ENCODE measurements around the gene EIF5B. TPM values are rescaled to one million over a fixed set of nuclear protein-coding genes. Genes with fewer than 3 reads are reported as not detected.
"Not testable (repeated sequence)": the region's sequence is repeated elsewhere in the genome, so short reads cannot be mapped to it uniquely, and the experiment has no call there.

The EIF5B gene
- total RNA-seq, 2 donors from 2014 or later = 40.0 to 62.5 TPM

DNA sequence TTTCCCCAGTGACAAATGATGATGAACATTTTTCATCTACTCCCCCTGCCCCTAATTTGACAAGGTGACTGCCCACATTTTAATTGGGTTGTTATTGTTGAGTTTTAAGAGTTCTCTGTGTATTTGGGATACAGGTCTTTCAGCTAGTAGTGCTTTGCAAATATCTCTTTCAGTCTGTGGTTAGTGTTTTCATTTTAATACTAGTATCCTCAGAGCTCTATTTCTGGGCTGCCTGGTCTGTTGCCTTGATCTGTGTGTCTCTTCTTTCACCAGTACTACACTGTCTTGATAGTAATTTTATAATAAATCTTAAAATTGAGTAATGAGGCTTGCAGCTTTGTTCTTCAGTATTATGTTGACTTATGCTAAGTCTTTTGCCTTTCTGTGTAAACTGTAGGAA is 19.7 kb downstream of the EIF5B start:
- no peak for DNase-seq (ENCODE audit: low spot score)
- intact Hi-C loops (cut with DNase I) = no loop called here

DNA sequence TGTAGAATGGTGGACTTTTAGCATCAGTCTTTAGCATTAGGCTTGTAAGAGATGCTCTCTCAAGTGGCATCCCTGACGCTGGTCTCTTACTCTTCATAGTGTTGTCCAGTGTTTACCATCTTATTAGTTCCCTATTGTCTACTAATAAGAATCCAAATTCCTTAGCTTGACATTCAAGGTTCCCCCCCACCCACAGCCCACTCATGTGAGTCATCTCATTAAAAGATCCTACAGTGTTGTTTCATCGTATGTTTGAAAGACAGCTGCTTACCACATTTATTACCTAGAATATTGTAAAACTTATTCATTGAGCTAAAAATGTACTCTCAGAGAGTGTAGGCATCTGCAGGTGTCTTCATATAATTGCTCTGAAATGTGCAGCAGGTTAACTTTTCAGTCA is 28.5 kb downstream of the EIF5B start:
- intact Hi-C loops (cut with DNase I) = no loop called here
- DNase-seq (ENCODE audit: low spot score) = no peak

DNA sequence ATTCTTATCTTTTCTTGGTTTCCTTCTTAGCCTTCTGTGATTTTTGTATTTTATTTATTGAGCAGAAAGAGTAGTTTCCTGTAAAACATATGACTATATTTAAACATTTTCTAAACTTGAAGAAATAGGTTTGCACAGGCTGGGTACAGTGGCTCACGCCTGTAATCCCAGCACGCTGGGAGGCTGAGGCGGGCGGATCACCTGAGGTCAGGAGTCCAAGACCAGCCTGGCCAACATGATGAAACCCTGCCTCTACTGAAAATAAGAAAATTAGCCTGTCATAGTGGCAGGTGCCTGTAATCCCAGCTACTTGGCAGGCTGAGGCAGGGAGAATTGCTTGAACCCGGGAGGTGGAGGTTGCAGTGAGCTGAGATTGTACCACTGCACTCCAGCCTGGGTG is 31.7 kb downstream of the EIF5B start:
- intact Hi-C loops (cut with DNase I); DNase-seq (ENCODE audit: low spot score): not testable (repeated sequence)

DNA sequence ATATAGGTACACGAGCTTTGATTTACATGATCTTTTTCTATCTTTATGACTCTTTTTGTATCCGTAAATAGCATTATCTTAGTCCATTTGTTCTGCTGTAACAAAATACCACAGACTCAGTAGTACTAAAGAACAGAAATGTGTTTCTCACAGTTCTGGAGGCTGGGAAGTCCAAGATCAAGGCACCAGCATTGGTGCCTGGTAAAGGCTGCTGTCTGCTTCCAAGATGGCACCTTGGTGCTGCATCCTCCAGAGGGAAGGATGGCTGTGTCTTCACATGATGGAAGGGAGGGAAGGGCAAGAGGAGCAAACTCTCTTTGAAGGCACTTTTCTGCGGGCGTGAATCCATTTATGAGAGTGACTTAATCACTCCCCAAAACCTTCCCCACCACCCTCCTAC is 36.0 kb downstream of the EIF5B start:
- no peak for DNase-seq (ENCODE audit: low spot score)
- intact Hi-C loops (cut with DNase I) = no loop called here

DNA sequence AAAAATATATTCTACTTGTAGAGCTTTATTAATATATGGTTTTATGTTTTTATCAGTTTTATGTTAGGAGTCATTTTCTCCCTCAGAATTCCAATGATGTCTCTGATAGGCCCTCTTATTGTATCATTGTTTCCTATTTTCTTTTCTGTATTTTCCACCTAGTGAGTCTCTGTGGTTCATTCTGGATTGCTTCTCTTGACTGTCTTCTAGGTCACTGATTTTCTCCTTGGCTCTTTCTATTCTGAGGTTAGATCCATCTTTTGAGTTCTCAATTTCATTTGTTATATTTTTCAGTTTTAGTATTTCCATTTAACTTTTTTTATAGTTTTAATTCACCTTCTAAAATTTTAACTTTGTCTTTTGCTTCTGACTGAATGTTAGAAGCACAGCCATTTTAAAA is 37.6 kb downstream of the EIF5B start:
- no peak for DNase-seq (ENCODE audit: low spot score)
- intact Hi-C loops (cut with DNase I) = no loop called here

- intact Hi-C loops (cut with DNase I) = no loop called here
- DNase-seq (ENCODE audit: low spot score) = no peak
Measured at GRCh38 chr2:99376254-99376864, 39.2 kb downstream of the EIF5B start.

DNA sequence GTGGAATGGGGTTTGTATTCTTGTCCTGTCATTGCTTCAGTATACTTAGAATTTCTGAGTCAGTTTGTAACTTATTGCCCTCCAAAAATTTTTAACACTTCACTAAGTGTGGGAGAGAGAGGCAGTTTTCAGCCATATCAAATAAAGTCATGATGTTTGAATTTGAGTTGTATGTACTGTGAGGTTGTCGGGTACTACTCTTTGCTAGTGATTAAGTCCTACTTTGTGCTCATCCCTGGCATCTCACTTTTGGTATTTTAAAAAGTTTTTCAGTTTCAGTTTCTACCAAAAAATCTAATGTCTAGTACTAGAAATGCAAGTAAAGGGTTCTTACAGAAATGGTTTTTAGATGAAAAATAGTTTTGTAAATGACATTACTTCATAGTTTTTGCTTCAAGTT is 40.7 kb downstream of the EIF5B start:
- intact Hi-C loops (cut with DNase I) = no loop called here
- DNase-seq (ENCODE audit: low spot score) = no peak

DNA sequence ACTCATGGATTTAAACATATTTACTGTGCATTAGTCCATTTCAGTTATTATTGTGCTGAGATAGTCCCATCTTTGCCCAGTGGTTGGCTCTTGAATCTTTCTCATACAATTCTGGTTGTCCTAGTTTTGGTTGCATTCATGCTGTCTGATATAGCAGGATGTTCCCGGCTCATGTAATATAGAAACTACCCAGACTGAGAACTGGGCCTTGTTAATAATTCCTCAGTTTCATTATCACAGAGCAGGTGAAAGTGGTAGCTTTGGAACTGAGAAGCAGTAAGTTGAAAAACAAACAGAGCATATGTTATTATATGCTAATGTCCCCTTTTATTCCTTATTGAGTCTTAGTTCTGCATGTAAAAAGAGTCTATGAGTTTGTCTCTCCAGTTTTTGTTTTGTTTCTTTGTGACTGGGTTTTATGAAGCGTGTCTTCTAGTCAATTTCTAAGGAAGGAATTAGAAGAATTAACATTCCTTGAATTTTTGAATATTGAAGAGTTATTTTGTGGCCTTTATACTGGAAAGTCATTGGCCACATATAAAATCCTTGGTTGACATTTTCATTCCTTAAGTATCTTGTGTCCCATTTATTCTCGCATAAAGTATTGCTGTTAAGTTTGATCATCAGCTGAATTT is 43.3 kb downstream of the EIF5B start:
- intact Hi-C loops (cut with DNase I) = no loop called here
- DNase-seq (ENCODE audit: low spot score) = no peak

DNA sequence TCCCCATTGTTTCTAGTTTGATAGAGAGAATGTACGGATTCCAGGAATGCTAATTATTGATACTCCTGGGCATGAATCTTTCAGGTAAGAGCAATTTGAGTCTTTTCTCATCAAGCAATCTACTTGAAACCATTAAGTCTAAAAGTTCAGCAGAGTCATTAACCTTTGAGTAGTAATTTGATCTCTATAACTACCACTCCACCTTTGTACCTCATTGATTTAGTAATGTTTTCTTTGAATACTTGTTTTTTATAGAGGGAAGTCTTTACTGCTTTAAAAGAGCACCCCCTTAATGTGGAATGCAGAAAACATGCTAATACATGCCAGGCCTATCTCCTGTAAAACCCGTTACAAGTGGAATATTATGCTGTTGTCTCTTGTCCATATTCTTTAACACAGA is 45.0 kb downstream of the EIF5B start:
- intact Hi-C loops (cut with DNase I) = no loop called here
- DNase-seq (ENCODE audit: low spot score) = no peak

GRCh38 chr2:99386011-99386410 is 48.8 kb downstream of the EIF5B start:
- intact Hi-C loops (cut with DNase I) = no loop called here
- no peak for DNase-seq (ENCODE audit: low spot score)

DNA sequence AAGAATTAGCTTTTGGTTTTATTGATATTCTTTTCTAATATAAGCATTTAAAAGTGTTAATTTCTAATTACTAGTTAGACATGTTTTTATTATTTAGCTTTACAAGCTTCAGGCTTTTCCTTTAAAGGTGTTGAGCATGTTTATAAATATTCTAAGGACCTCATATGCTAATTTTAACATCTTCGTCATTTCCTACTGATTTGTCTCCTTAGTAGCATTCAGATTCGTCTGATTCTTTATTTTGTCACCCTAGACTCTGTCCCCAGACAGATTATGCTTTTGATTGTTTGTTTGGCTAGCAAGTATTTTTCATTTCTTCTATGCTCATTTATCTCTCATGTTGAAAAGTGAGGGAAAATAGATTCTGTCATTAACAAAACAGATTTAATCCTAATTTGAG is 51.7 kb downstream of the EIF5B start:
- intact Hi-C loops (cut with DNase I) = no loop called here
- DNase-seq (ENCODE audit: low spot score) = no peak

DNA sequence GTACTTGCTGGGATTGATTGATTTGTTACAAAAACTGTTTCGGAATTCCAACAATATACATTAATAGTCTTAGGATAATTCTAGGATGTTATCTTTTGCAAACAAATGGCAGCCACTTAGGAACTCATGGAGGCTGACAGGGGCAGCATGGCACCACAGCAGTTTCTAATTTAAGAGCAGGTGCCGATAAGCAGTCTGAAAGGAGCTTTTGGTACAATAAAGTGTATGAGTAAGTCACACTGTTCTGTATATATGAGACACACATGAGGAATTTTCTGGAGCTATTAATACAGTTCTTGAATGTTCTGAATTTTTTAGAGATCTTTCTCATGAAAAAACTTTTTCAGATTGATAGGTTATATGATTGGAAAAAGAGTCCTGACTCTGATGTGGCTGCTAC is 52.2 kb downstream of the EIF5B start:
- no peak for DNase-seq (ENCODE audit: low spot score)
- intact Hi-C loops (cut with DNase I) = no loop called here

DNA sequence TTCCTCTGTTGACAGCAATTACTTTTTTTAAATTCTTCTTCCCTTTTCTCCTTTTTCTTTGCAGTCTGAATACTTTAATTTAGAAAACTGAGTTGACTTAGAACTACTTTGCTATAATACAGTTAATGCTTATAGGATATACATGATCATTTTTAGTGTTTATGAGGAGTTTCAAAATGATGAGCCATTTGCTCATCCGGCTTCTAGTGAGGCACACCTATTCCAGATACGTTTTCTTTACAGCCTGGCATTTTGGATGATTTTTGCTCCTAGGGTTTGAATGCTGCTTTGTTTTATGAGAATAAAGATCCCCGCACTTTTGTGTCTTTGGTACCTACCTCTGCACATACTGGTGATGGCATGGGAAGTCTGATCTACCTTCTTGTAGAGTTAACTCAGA is 52.8 kb downstream of the EIF5B start:
- DNase-seq (ENCODE audit: low spot score) = no peak
- intact Hi-C loops (cut with DNase I) = no loop called here

DNA sequence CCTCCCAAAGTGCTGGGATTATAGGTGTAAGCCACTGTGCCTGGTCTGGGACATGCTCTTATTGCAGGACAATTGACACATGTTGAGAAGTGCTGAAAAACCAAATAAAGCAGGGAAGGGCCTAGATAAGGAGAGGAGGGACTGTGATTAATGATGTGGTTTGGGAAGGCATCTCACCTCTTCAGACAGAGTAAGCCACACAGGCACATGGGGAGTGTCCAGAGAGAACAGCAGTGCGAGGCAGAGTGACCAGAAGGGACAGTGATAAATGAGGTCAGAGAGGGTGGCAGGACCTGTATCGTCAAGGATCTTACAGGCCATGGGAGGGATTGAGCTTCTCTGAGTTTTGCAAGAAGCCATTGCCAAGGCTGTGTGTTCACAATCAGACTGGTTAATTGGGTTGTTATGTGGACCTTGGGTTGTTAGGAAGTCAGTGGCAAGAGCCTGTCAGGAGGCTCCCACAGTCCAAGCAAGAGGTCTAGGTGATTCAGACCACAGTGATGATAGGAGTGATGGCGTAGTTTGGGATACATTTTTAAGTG is 58.5 kb downstream of the EIF5B start:
- no peak for DNase-seq (ENCODE audit: low spot score)
- intact Hi-C loops (cut with DNase I) = no loop called here

DNA sequence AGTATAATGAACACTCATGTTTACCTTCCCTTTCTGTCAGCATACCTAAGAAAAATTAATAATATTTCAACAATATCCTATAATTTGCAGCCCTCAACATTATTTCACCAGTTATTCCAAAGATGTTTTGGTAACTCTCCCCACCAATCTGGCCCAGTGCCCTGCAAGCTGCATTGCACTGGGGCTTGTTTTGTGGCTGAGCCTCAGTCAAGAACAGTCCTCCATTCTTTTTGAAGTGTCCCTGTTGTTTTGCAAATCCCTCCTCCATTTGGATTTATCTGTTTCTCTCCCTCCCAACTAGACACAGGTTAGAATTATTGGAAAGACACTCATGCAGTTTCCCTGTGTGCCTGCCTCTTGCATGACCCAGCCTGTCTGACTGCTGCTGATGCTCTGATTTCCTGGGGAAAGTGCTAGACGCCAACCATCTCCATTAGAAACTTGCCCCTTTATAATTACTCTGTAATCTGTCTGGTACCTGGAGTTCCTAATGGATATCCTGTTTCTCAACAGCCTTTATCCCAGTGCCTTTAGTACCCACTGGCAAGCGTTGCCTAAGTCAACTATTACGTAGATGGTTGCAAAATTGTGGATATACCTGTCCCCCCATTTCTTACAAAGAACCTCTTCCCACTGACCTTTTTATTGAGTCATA is 60.2 kb downstream of the EIF5B start:
- no peak for DNase-seq (ENCODE audit: low spot score)
- intact Hi-C loops (cut with DNase I) = no loop called here

GRCh38 chr2:99398303-99398702 is 61.1 kb downstream of the EIF5B start:
- intact Hi-C loops (cut with DNase I) = no loop called here

DNA sequence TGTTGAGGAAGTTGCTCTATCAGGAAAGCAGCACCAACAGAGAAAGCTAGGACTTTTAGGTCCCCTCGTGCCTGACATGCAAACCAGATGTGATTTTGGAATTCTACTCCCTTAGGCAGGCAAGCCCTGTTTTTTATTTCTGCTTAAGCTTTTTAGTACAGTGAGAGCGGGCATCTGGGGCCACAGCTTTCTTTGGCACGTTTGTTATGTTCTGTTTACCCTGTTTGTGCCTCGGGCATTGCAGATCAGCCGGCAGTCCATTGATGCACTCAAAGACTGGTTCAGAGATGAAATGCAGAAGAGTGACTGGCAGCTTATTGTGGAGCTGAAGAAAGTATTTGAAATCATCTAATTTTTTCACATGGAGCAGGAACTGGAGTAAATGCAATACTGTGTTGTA is 61.9 kb downstream of the EIF5B start:
- intact Hi-C loops (cut with DNase I) = no loop called here
- no peak for DNase-seq (ENCODE audit: low spot score)

More at GRCh38 chr2:99398303-99398702, 61.1 kb downstream of the EIF5B start:
- DNase-seq (ENCODE audit: low spot score) = no peak

GRCh38 chr2:99399795-99400194 is 62.6 kb downstream of the EIF5B start:
- intact Hi-C loops (cut with DNase I) = no loop called here
- DNase-seq (ENCODE audit: low spot score) = no peak

DNA sequence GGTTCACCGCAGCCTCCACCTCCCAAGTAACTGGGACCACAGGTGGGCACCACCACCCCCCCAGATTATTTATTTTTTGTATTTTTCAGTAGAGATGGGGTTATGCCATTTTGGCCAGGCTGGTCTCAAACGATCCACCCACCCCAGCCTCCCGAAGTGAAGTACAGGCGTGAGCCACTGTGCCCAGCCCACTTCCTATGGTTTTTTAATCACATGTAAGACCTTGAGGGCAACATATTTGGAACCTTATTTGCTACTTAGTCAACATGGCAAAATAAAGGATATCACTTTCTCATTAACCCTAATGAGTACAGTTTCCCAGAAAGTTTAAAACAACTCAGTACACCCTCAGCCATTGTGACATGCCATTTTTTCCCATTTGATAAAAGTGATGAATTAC is 64.7 kb downstream of the EIF5B start:
- no peak for DNase-seq (ENCODE audit: low spot score)
- intact Hi-C loops (cut with DNase I) = no loop called here

GRCh38 chr2:99403084-99403483 is 65.9 kb downstream of the EIF5B start:
- intact Hi-C loops (cut with DNase I) = no loop called here
- DNase-seq (ENCODE audit: low spot score) = no peak

DNA sequence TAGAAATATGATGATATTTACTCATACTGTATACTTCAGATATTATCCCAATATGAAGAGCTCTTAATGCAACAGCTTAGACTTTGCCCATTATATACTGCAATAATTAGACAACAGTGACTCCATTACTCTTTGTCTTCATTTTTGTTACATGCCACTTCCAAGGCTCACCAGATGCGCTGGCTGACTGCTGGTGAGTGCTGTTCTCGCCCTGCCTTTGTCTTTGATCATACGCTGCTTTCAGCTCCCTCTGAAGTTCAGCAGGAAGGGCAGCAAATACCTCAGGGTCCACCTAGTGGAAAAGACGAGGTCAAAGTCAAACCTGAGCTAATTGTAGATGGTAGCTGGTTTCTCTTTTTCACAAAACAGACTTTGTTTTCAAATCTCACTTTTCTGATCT is 66.3 kb downstream of the EIF5B start:
- intact Hi-C loops (cut with DNase I) = no loop called here
- no peak for DNase-seq (ENCODE audit: low spot score)

Measured in posterior vena cava (tissue), 2 donors.